Neural cell (in vitro differentiated cells): ENCODE data around the gene RBKS. TPM values are rescaled to one million over a fixed set of nuclear protein-coding genes. Genes with fewer than 3 reads are reported as not detected.

Source experiments
- H2AFZ ChIP-seq: fragments of 200-600, 300-800 bp; sonication (generic), shearing (Covaris generic); 2 replicates; pipeline ENCODE4 v1.6.0; 2014; ENCODE audit warnings: low read depth, mild to moderate bottlenecking, antibody characterized with exemption, low read length, moderate library complexity
- H3F3A ChIP-seq: fragments of 200-600 bp; shearing (Covaris generic); 2 replicates; pipeline ENCODE4 v1.6.1; 2016; ENCODE audit warnings: mild to moderate bottlenecking, moderate library complexity, mixed read lengths, antibody characterized with exemption, low read length; ENCODE audit not compliant: insufficient read depth, poor library complexity, severe bottlenecking
- H3K27ac ChIP-seq: fragments of 200-600, 300-800 bp; sonication (generic), shearing (Covaris generic); 2 replicates; pipeline ENCODE4 v1.5.1; 2014; ENCODE audit warnings: mild to moderate bottlenecking, low read length, moderate library complexity
- H3K27me3 ChIP-seq: fragments of 300-800, 200-600 bp; sonication (generic), shearing (Covaris generic); 2 replicates; pipeline ENCODE4 v1.6.0; 2014; ENCODE audit warnings: mild to moderate bottlenecking, low read depth, low read length, moderate library complexity; ENCODE audit not compliant: insufficient read depth
- H3K36me3 ChIP-seq: fragments of 300-800, 200-600 bp; sonication (generic), shearing (Covaris generic); 2 replicates; pipeline ENCODE4 v1.5.1; 2014; ENCODE audit warnings: mild to moderate bottlenecking, antibody characterized with exemption, low read length, moderate library complexity; ENCODE audit not compliant: insufficient read depth
- H3K4me2 ChIP-seq: fragments of 300-800, 200-600 bp; sonication (generic), shearing (Covaris generic); 2 replicates; pipeline ENCODE4 v1.6.0; 2014; ENCODE audit warnings: mild to moderate bottlenecking, low read length
- H3K4me3 ChIP-seq: fragments of 300-800, 200-600 bp; sonication (generic), shearing (Covaris generic); 2 replicates; pipeline ENCODE4 v1.5.1; 2014; ENCODE audit warnings: mild to moderate bottlenecking, low read length, moderate library complexity
- H3K79me2 ChIP-seq: fragments of 200-600 bp; shearing (Covaris generic); replicated peaks from 2 replicates; pipeline ENCODE4 v1.6.0; 2014; ENCODE audit warnings: mild to moderate bottlenecking, low read length, moderate library complexity; ENCODE audit not compliant: insufficient read depth
- H3K9ac ChIP-seq: fragments of 300-800, 200-600 bp; sonication (generic), shearing (Covaris generic); 2 replicates; pipeline ENCODE4 v1.6.1; 2016; ENCODE audit warnings: mild to moderate bottlenecking, low read length, mixed read lengths
- H3K9me2 ChIP-seq: fragments of 200-600 bp; shearing (Covaris generic); 2 replicates; pipeline ENCODE4 v1.6.1; 2016; ENCODE audit warnings: mild to moderate bottlenecking, low read length, mixed read lengths; ENCODE audit not compliant: insufficient read depth
- H3K9me3 ChIP-seq: fragments of 200-600, 300-800 bp; sonication (generic), shearing (Covaris generic); 2 replicates; pipeline ENCODE4 v1.6.1; 2016; ENCODE audit warnings: mild to moderate bottlenecking, mixed run types, low read length, moderate library complexity, mixed read lengths
- H4K20me1 ChIP-seq: fragments of 200-600 bp; shearing (Covaris generic); 2 replicates; pipeline ENCODE4 v1.6.1; 2016; ENCODE audit warnings: mild to moderate bottlenecking, mixed run types; ENCODE audit not compliant: insufficient read depth
- CTCF ChIP-seq: fragments of 450-650 bp; IDR thresholded peaks from 2 replicates; pipeline ENCODE4 v1.5.1; 2014; ENCODE audit warnings: antibody characterized with exemption, mild to moderate bottlenecking, moderate library complexity; ENCODE audit not compliant: poor library complexity, severe bottlenecking
- EP300 ChIP-seq: fragments of 450-650 bp; conservative IDR thresholded peaks from 2 replicates; pipeline ENCODE4 v1.6.1; 2014; ENCODE audit warnings: antibody characterized with exemption, mild to moderate bottlenecking, moderate library complexity; ENCODE audit not compliant: poor library complexity, severe bottlenecking
- EZH2 ChIP-seq: fragments of 200-600, 300-800 bp; shearing (Covaris generic), sonication (generic); IDR thresholded peaks from 2 replicates; pipeline ENCODE4 v1.6.1; 2014; ENCODE audit warnings: antibody characterized with exemption, low read length, borderline replicate concordance, mild to moderate bottlenecking; ENCODE audit not compliant: insufficient read depth, poor library complexity, severe bottlenecking
- MXI1 ChIP-seq: fragments of 450-650 bp; conservative IDR thresholded peaks from 2 replicates; pipeline ENCODE4 v1.6.1; 2014; ENCODE audit warnings: antibody characterized with exemption, mild to moderate bottlenecking; ENCODE audit not compliant: poor library complexity, severe bottlenecking
- POLR2AphosphoS5 ChIP-seq: IDR thresholded peaks from 2 replicates; pipeline ENCODE4 v1.6.1; 2012
- RAD21 ChIP-seq: fragments of 450-650 bp; conservative IDR thresholded peaks from 2 replicates; pipeline ENCODE4 v1.6.1; 2014; ENCODE audit warnings: antibody characterized with exemption, mild to moderate bottlenecking, moderate library complexity
- REST ChIP-seq: IDR thresholded peaks from 2 replicates; pipeline ENCODE4 v1.6.1; 2012; ENCODE audit warnings: borderline replicate concordance
- SMC3 ChIP-seq: fragments of 450-650 bp; conservative IDR thresholded peaks from 2 replicates; pipeline ENCODE4 v1.6.1; 2014; ENCODE audit warnings: antibody characterized with exemption, mild to moderate bottlenecking, moderate library complexity; ENCODE audit not compliant: poor library complexity
- TAF1 ChIP-seq: IDR thresholded peaks from 2 replicates; pipeline ENCODE4 v1.6.1; 2012; ENCODE audit warnings: low read depth
- polyA plus RNA-seq: library from polyadenylated mRNA; depleted of rRNA; stranded (reverse); fragments of >200 nt; gene quantifications from 2 replicates; pipeline ENCODE4 v1.2.3, GENCODE V29; 2014

RBKS gene
- polyA plus RNA-seq, 1 donor from 2014 or later = 5.4 TPM

GRCh38 chr2:27833931-27834330 lies 56.3 kb downstream of the RBKS start:
- Histone ChIP-seq H3K36me3 (no peaks in the 10 kb centered on the region), H3K9me3 (no peaks in the 10 kb centered on the region), H2AFZ (no peak overlapping the region), H3K4me2 (no peak overlapping the region), H3K27ac (no peak overlapping the region), H3K27me3 (no peaks in the 10 kb centered on the region), H3K4me3 (no peak overlapping the region), H4K20me1 (no peaks in the 10 kb centered on the region), H3K9ac (no peak overlapping the region), H3F3A (no peaks in the 10 kb centered on the region), H3K79me2 (no peaks in the 10 kb centered on the region), H3K9me2 (no peaks in the 10 kb centered on the region)
- no peak for TF ChIP-seq EZH2
- no peak for TF ChIP-seq SMC3
- TF ChIP-seq EP300 = no peak
- TF ChIP-seq MXI1 = no peak
- no peak for TF ChIP-seq POLR2AphosphoS5
- TF ChIP-seq CTCF = no peak

DNA sequence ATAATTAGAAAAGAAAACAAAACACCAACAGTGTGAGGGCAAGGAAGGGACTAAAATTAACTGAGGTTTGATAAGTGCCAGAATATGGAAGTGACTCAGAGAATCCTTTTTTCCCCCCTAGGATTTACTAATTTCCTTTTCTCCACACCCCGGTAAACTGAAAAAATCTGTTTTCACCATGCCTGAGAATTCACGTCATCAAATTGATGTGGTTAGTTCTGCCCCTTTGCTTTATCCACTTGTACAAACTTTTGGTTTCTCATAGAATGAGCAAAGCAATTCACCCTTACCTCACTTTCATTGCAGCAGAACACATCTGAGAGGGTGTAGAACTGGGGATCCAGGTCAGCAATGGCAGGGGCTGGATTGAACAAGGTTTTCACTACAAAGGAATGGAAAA lies 57.8 kb downstream of the RBKS start:
- no peak overlapping the region for H3K27ac ChIP-seq

DNA sequence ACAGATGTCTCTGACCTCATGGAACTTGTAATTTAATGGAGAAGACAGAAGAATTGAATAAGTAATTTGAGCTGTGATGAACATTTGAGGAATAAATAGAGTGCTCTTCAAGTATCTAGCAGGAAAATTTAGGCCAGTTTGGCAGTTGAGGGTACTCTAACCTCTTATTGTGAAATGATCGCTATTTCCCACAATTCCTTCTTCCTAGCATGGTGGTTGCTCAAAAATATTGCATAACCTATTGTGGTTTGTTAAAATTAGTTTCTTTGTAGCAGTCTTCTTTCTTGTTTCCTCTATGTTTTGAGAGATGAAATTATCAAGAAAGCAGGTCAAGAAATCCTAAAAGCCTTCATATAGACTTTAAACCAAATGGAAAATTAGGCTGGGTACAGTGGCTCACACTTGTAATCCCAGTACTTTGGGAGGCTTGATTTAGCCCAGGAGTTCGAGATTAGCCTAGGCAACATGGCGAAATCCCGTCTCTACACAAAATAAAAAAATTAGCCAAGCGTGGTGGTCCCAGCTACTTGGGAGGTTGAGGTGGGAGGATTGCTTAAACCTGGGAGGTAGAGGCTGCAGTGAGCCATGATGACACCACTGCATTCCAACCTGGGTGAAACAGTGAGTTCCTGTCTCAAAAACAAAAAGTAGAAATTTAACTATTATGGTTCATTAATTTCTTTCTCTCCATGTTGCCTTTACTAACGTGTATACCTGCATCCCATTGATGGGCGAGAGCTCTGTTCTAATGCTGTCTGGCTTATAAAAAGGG lies 58.7 kb downstream of the RBKS start:
- Histone ChIP-seq H3K27me3 (no peaks in the 10 kb centered on the region), H2AFZ (no peak overlapping the region), H3K79me2 (no peaks in the 10 kb centered on the region), H3F3A (no peaks in the 10 kb centered on the region), H3K9ac (no peak overlapping the region), H3K36me3 (no peaks in the 10 kb centered on the region), H3K4me3 (no peak overlapping the region), H3K4me2 (no peak overlapping the region), H3K27ac (no peak overlapping the region), H4K20me1 (no peaks in the 10 kb centered on the region), H3K9me2 (no peaks in the 10 kb centered on the region), H3K9me3 (no peaks in the 10 kb centered on the region)
- TF ChIP-seq MXI1 = no peak
- no peak for TF ChIP-seq EZH2
- TF ChIP-seq TAF1 = no peak
- no peak for TF ChIP-seq REST
- TF ChIP-seq POLR2AphosphoS5 = no peak
- no peak for TF ChIP-seq RAD21
- no peak for TF ChIP-seq EP300
- TF ChIP-seq SMC3 = no peak
- TF ChIP-seq CTCF = no peak

More for the DNA sequence above, 57.8 kb downstream of the RBKS start:
- Histone ChIP-seq H3K4me2 (no peak overlapping the region), H4K20me1 (no peaks in the 10 kb centered on the region), H3K79me2 (no peaks in the 10 kb centered on the region), H2AFZ (no peak overlapping the region), H3K9me3 (no peaks in the 10 kb centered on the region), H3K36me3 (no peaks in the 10 kb centered on the region), H3K4me3 (no peak overlapping the region), H3K9ac (no peak overlapping the region), H3K9me2 (no peaks in the 10 kb centered on the region), H3K27me3 (no peaks in the 10 kb centered on the region), H3F3A (no peaks in the 10 kb centered on the region)
- TF ChIP-seq SMC3 = no peak
